Thoracic aorta (tissue), 2 donors: ENCODE measurements around the gene FAM124B. TPM values are rescaled to one million over a fixed set of nuclear protein-coding genes. Genes with fewer than 3 reads are reported as not detected.

Experiments
- ATAC-seq: fragments of 150-250 bp; one replicate; pipeline ENCODE4 v1.8.0; 2017; ENCODE audit warnings: low read depth; ENCODE audit not compliant: insufficient number of reproducible peaks, low FRiP score
- DNase-seq: peaks from one replicate; pipeline ENCODE4 v3.0.0-alpha.2; 2020; ENCODE audit warnings: low spot score
- H3K27ac ChIP-seq, 2 donors: fragments of 200-600 bp; sonication (generic); 1 replicate in 1 of 2; 2 replicates in 1 of 2; pipeline ENCODE4 v1.5.1; 2016; ENCODE audit warnings: mild to moderate bottlenecking in 2 of 2, moderate library complexity in 2 of 2
- H3K27me3 ChIP-seq: fragments of 200-600 bp; sonication (generic); replicated peaks from 2 replicates; pipeline ENCODE4 v1.6.0; 2016; ENCODE audit warnings: mild to moderate bottlenecking; ENCODE audit not compliant: insufficient read depth
- H3K36me3 ChIP-seq: fragments of 200-600 bp; sonication (generic); one replicate; pipeline ENCODE4 v1.5.1; 2016
- H3K4me1 ChIP-seq, 2 donors: fragments of 200-600 bp; sonication (generic); 1 replicate in 1 of 2; 2 replicates in 1 of 2; pipeline versions ENCODE4 v1.5.1 to v1.6.0; 2016; ENCODE audit warnings: low read depth in 2 of 2, mild to moderate bottlenecking in 1 of 2; ENCODE audit not compliant: control insufficient read depth in 1 of 2
- H3K4me3 ChIP-seq: fragments of 200-600 bp; sonication (generic); 2 replicates; pipeline ENCODE4 v1.5.1; 2016; ENCODE audit warnings: mild to moderate bottlenecking
- H3K9me3 ChIP-seq: fragments of 200-600 bp; sonication (generic); 2 replicates; pipeline ENCODE4 v1.5.1; 2016
- CTCF ChIP-seq: fragments of 200-600 bp; sonication (generic); IDR thresholded peaks from one replicate; pipeline ENCODE4 v1.5.1; 2019; ENCODE audit warnings: antibody characterized with exemption
- total RNA-seq, 2 donors: library from RNA; depleted of rRNA; stranded (reverse); fragments of >200 nt; gene quantifications; one replicate each; pipeline versions ENCODE4 v1.1.0 to v1.2.3, GENCODE V29; 2016

Gene FAM124B
- total RNA-seq, 2 donors from 2014 or later = 1.1 to 4.0 TPM

- Histone ChIP-seq H3K27ac (no peak overlapping the region), H3K9me3 (no peaks in the 10 kb centered on the region), H3K36me3 (no peaks in the 10 kb centered on the region), H3K4me3 (no peak overlapping the region), H3K4me1 (no peaks in the 10 kb centered on the region), H3K27me3 (no peaks in the 10 kb centered on the region)
- DNase-seq = no peak
- TF ChIP-seq CTCF = no peak
- no peak for ATAC-seq
These were observed 32.7 kb upstream of the FAM124B start for GRCh38 chr2:224434618-224435017.

GRCh38 chr2:224433442-224433841, 31.5 kb upstream of the FAM124B start:
- Histone ChIP-seq H3K27ac (no peak overlapping the region), H3K27me3 (no peaks in the 10 kb centered on the region), H3K4me1 (no peaks in the 10 kb centered on the region), H3K4me3 (no peak overlapping the region), H3K36me3 (no peaks in the 10 kb centered on the region), H3K9me3 (no peaks in the 10 kb centered on the region)
- no peak for DNase-seq
- no peak for TF ChIP-seq CTCF
- no peak for ATAC-seq

GRCh38 chr2:224432003-224432579, 30.2 kb upstream of the FAM124B start:
- Histone ChIP-seq H3K4me1 (no peaks in the 10 kb centered on the region), H3K27ac (no peak overlapping the region), H3K4me3 (no peak overlapping the region), H3K27me3 (no peaks in the 10 kb centered on the region), H3K9me3 (no peaks in the 10 kb centered on the region), H3K36me3 (no peaks in the 10 kb centered on the region)
- DNase-seq = no peak
- no peak for TF ChIP-seq CTCF
- no peak for ATAC-seq

- H3K27me3 ChIP-seq = no peaks in the 10 kb centered on the region
- H3K9me3 ChIP-seq = no peaks in the 10 kb centered on the region
- DNase-seq (no peak), ATAC-seq (no peak)
- no peak overlapping the region for H3K4me3 ChIP-seq
- H3K27ac ChIP-seq = no peak overlapping the region
- no peak for TF ChIP-seq CTCF
- H3K36me3 ChIP-seq = no peaks in the 10 kb centered on the region
- H3K4me1 ChIP-seq = no peaks in the 10 kb centered on the region
These were observed 27.5 kb upstream of the FAM124B start for GRCh38 chr2:224429441-224429810.

GRCh38 chr2:224428787-224429440, 27.0 kb upstream of the FAM124B start:
- ATAC-seq = no peak
- Histone ChIP-seq H3K4me3 (no peak overlapping the region), H3K27me3 (no peaks in the 10 kb centered on the region), H3K27ac (no peak overlapping the region), H3K36me3 (no peaks in the 10 kb centered on the region), H3K4me1 (no peaks in the 10 kb centered on the region), H3K9me3 (no peaks in the 10 kb centered on the region)
- TF ChIP-seq CTCF = no peak
- DNase-seq = no peak
